H1 (cell line): ENCODE measurements around the gene SLC19A1. TPM values are rescaled to one million over a fixed set of nuclear protein-coding genes. Genes with fewer than 3 reads are reported as not detected.

Experiments
- CTCF ChIA-PET: fragments of 300-600 bp; sonication (Branson Sonifier 250); formaldehyde crosslinking; loops from one replicate; lab custom pipeline; 2021; ENCODE audit not compliant: partially characterized antibody; lab: Charles Lee
- POLR2A ChIA-PET: fragments of 300-600 bp; sonication (Branson Sonifier 250); formaldehyde crosslinking; loops from one replicate; lab custom pipeline; 2021; ENCODE audit warnings: inconsistent platforms; ENCODE audit not compliant: partially characterized antibody; lab: Charles Lee
- DNase-seq, 2 experiments: peaks; one replicate each; pipeline versions ENCODE4 v3.0.0 to v3.0.0-alpha.2; 2010 to 2022; ENCODE audit warnings: low spot score in 2 of 2, low read depth in 1 of 2, mixed read lengths in 1 of 2
- FAIRE-seq: peaks from 2 replicates; lab custom pipeline; 2011; peaks lifted over from hg19 to GRCh38; lab: Jason Lieb, UNC
- H2AFZ ChIP-seq: 2 replicates; pipeline ENCODE4 v1.8.1; 2012; ENCODE audit warnings: low read length, inconsistent platforms
- H2AK5ac ChIP-seq: 2 replicates; pipeline ENCODE4 v1.6.1; 2013; ENCODE audit warnings: low read depth, low read length
- H2BK120ac ChIP-seq: replicated peaks from 2 replicates; pipeline ENCODE3; 2013; ENCODE audit warnings: low read depth, low read length, inconsistent platforms
- H2BK12ac ChIP-seq: 2 replicates; pipeline ENCODE4 v1.6.1; 2013; ENCODE audit warnings: low read depth, low read length
- H2BK15ac ChIP-seq: 2 replicates; pipeline ENCODE4 v1.6.1; 2013; ENCODE audit warnings: low read length
- H2BK20ac ChIP-seq: 2 replicates; pipeline ENCODE4 v1.6.1; 2013; ENCODE audit warnings: low read length
- H2BK5ac ChIP-seq: 2 replicates; pipeline ENCODE4 v1.6.1; 2013; ENCODE audit warnings: low read depth, low read length
- H3K14ac ChIP-seq: 2 replicates; pipeline ENCODE4 v1.6.1; 2013; ENCODE audit warnings: inconsistent platforms; ENCODE audit not compliant: insufficient read length
- H3K18ac ChIP-seq: 2 replicates; pipeline ENCODE4 v1.6.1; 2013; ENCODE audit warnings: low read length; ENCODE audit errors: extremely low read depth
- H3K23ac ChIP-seq: 2 replicates; pipeline ENCODE4 v1.6.1; 2013; ENCODE audit warnings: inconsistent platforms; ENCODE audit not compliant: insufficient read length
- H3K23me2 ChIP-seq: 2 replicates; pipeline ENCODE4 v1.6.1; 2013; ENCODE audit warnings: low read depth, low read length
- H3K27ac ChIP-seq: 2 replicates; pipeline ENCODE4 v1.6.1; 2011; ENCODE audit warnings: low read depth, low read length, inconsistent platforms
- H3K27me3 ChIP-seq, 4 experiments: replicated peaks in 1 of 4; 1 replicate in 1 of 4; 2 replicates in 3 of 4; pipeline versions ENCODE4 v1.6.1 to v1.8.1; 2011 to 2013; ENCODE audit warnings: low read length in 3 of 4, mild to moderate bottlenecking in 3 of 4, inconsistent platforms in 2 of 4, mixed read lengths in 2 of 4, moderate library complexity in 1 of 4; ENCODE audit not compliant: control insufficient read depth in 3 of 4, insufficient read depth in 3 of 4; ENCODE audit errors: extremely low read depth in 1 of 4
- H3K36me3 ChIP-seq, 4 experiments: 2 replicates each; pipeline versions ENCODE4 v1.6.1 to v1.8.1; 2011 to 2013; ENCODE audit warnings: mild to moderate bottlenecking in 4 of 4, low read length in 3 of 4, moderate library complexity in 2 of 4, control low read depth in 1 of 4, inconsistent platforms in 1 of 4; ENCODE audit not compliant: insufficient read depth in 4 of 4, control insufficient read depth in 2 of 4
- H3K4ac ChIP-seq: replicated peaks from 2 replicates; pipeline ENCODE3; 2013; ENCODE audit warnings: low read length, low read depth, mixed read lengths, inconsistent platforms; ENCODE audit not compliant: insufficient read length
- H3K4me1 ChIP-seq, 4 experiments: replicated peaks in 1 of 4; 1 replicate in 1 of 4; 2 replicates in 3 of 4; pipeline versions ENCODE4 v1.6.1 to v1.8.1; 2011 to 2013; ENCODE audit warnings: low read length in 3 of 4, inconsistent platforms in 2 of 4, mixed read lengths in 1 of 4; ENCODE audit not compliant: insufficient read depth in 4 of 4, control insufficient read depth in 3 of 4
- H3K4me2 ChIP-seq, 2 experiments: 2 replicates each; pipeline versions ENCODE4 v1.6.1 to v1.8.1; 2011 to 2013; ENCODE audit warnings: low read depth in 2 of 2, low read length in 2 of 2, control low read depth in 1 of 2, inconsistent platforms in 1 of 2, mild to moderate bottlenecking in 1 of 2; ENCODE audit not compliant: insufficient read depth in 1 of 2
- H3K4me3 ChIP-seq, 4 experiments: fragments of 200-600, 300-600 bp in 1 of 4; sonication (generic), shearing (Covaris generic), sonication (Bioruptor Twin) in 1 of 4; 2 replicates each; pipeline versions ENCODE4 v1.5.1 to v1.8.1; 2011 to 2016; ENCODE audit warnings: low read length in 4 of 4, low read depth in 3 of 4, control low read depth in 2 of 4, inconsistent platforms in 2 of 4, mild to moderate bottlenecking in 2 of 4, mixed read lengths in 1 of 4, moderate library complexity in 1 of 4; ENCODE audit not compliant: insufficient read depth in 2 of 4; ENCODE audit errors: extremely low read depth in 1 of 4
- H3K56ac ChIP-seq: replicated peaks from 2 replicates; pipeline ENCODE3; 2013; ENCODE audit warnings: low read depth, mild to moderate bottlenecking, mixed read lengths, low read length, inconsistent platforms; ENCODE audit not compliant: insufficient read length
- H3K79me1 ChIP-seq: 2 replicates; pipeline ENCODE4 v1.6.1; 2013; ENCODE audit warnings: low read depth, low read length, control low read depth
- H3K79me2 ChIP-seq, 2 experiments: 2 replicates each; pipeline versions ENCODE4 v1.6.1 to v1.8.1; 2012 to 2013; ENCODE audit warnings: low read length in 2 of 2, mild to moderate bottlenecking in 2 of 2, inconsistent platforms in 1 of 2; ENCODE audit not compliant: insufficient read depth in 2 of 2, control insufficient read depth in 1 of 2
- H3K9ac ChIP-seq, 4 experiments: replicated peaks in 1 of 4; 1 replicate in 1 of 4; 2 replicates in 3 of 4; pipeline versions ENCODE4 v1.6.1 to v1.8.1; 2011 to 2013; ENCODE audit warnings: low read depth in 3 of 4, low read length in 3 of 4, control low read depth in 2 of 4, mild to moderate bottlenecking in 2 of 4, moderate library complexity in 2 of 4, inconsistent platforms in 1 of 4; ENCODE audit errors: extremely low read depth in 1 of 4
- H3K9me3 ChIP-seq, 2 experiments: 2 replicates each; pipeline versions ENCODE4 v1.6.1 to v1.8.1; 2012 to 2013; ENCODE audit warnings: mild to moderate bottlenecking in 2 of 2, moderate library complexity in 2 of 2, control low read depth in 1 of 2, inconsistent platforms in 1 of 2, low read depth in 1 of 2, low read length in 1 of 2, mixed read lengths in 1 of 2; ENCODE audit not compliant: insufficient read depth in 2 of 2
- H4K20me1 ChIP-seq, 2 experiments: replicated peaks in 1 of 2; 2 replicates each; pipeline versions ENCODE3 to v1.8.1; 2011 to 2013; ENCODE audit warnings: inconsistent platforms in 2 of 2, low read length in 2 of 2, mild to moderate bottlenecking in 1 of 2; ENCODE audit not compliant: insufficient read depth in 2 of 2, control insufficient read depth in 1 of 2
- H4K5ac ChIP-seq: 2 replicates; pipeline ENCODE4 v1.6.1; 2013; ENCODE audit warnings: low read length, low read depth, mixed read lengths, inconsistent platforms; ENCODE audit not compliant: insufficient read length
- H4K8ac ChIP-seq: 2 replicates; pipeline ENCODE4 v1.8.0; 2013; ENCODE audit warnings: mild to moderate bottlenecking, moderate library complexity, low read length, inconsistent platforms; ENCODE audit not compliant: insufficient read depth; ENCODE audit errors: extremely low read depth
- H4K91ac ChIP-seq: replicated peaks from 2 replicates; pipeline ENCODE3; 2013; ENCODE audit warnings: low read length, mixed read lengths, inconsistent platforms; ENCODE audit not compliant: insufficient read length
- CTBP2 ChIP-seq: IDR thresholded peaks from 2 replicates; pipeline ENCODE4 v1.7.0; 2011; ENCODE audit warnings: borderline replicate concordance, mild to moderate bottlenecking, moderate library complexity, mixed read lengths, low read length; ENCODE audit not compliant: insufficient read depth, insufficient read length
- MAFK ChIP-seq: IDR thresholded peaks from 2 replicates; pipeline ENCODE4 v1.6.1; 2012; ENCODE audit warnings: low read depth, mild to moderate bottlenecking, improper control_type of control experiment, low read length
- POLR2A ChIP-seq, 2 experiments: IDR thresholded peaks; 1 replicate in 1 of 2; 2 replicates in 1 of 2; pipeline ENCODE4 v1.6.1; 2011; ENCODE audit warnings: low read depth in 2 of 2, low read length in 2 of 2, mild to moderate bottlenecking in 2 of 2; ENCODE audit errors: control extremely low read depth in 1 of 2
- POLR2AphosphoS5 ChIP-seq: IDR thresholded peaks from 2 replicates; pipeline ENCODE4 v1.6.1; 2011; ENCODE audit warnings: low read depth, low read length
- SIX5 ChIP-seq: IDR thresholded peaks from 2 replicates; pipeline ENCODE4 v1.6.1; 2011; ENCODE audit warnings: mild to moderate bottlenecking, low read depth, low read length
- WGBS, 2 experiments: shearing (Covaris generic) in 1 of 2; methylation state at CpG; one replicate each; pipeline versions ENCODE4 v1.1.6 to v1.1.7; 2013 to 2015; ENCODE audit warnings: low lambda C conversion rate in 2 of 2, mixed read lengths in 2 of 2, inconsistent platforms in 1 of 2, low coverage in 1 of 2, missing lambda C conversion rate in 1 of 2; ENCODE audit not compliant: insufficient replicate concordance in 2 of 2, insufficient coverage in 1 of 2, insufficient read length in 1 of 2; ENCODE audit errors: extremely low coverage in 1 of 2, missing lambda C conversion rate in 1 of 2; 5-methylcytosine and 5-hydroxymethylcytosine counted together
- polyA plus RNA-seq, 7 experiments: library from polyadenylated mRNA; depleted of rRNA in 3 of 7; stranded (reverse) in 5 of 7; unstranded in 2 of 7; fragments of >200 nt in 5 of 7; fragments of 200-250 nt in 2 of 7; gene quantifications; 1 replicate in 5 of 7; 2 replicates in 1 of 7; 4 replicates in 1 of 7; pipeline versions ENCODE4 v1.2.1 to v1.2.3, GENCODE V29; 2011 to 2013; ENCODE audit warnings: missing spikeins in 2 of 7, mixed read lengths in 2 of 7
- total RNA-seq: library from RNA; stranded (reverse); fragmentation: NEBNext Ultra II Directional; extraction: Animal tissue kit (Norgen Biotek cat#: 25700); gene quantifications from 2 replicates; pipeline ENCODE4 v1.2.1, GENCODE V29; 2021

SLC19A1 gene
- total and polyA plus RNA-seq, 2 of the 8 experiments (the other 6 are each of a cell fraction or from before 2014, with no cell fraction given), result 31.6 to 43.8 TPM

DNA sequence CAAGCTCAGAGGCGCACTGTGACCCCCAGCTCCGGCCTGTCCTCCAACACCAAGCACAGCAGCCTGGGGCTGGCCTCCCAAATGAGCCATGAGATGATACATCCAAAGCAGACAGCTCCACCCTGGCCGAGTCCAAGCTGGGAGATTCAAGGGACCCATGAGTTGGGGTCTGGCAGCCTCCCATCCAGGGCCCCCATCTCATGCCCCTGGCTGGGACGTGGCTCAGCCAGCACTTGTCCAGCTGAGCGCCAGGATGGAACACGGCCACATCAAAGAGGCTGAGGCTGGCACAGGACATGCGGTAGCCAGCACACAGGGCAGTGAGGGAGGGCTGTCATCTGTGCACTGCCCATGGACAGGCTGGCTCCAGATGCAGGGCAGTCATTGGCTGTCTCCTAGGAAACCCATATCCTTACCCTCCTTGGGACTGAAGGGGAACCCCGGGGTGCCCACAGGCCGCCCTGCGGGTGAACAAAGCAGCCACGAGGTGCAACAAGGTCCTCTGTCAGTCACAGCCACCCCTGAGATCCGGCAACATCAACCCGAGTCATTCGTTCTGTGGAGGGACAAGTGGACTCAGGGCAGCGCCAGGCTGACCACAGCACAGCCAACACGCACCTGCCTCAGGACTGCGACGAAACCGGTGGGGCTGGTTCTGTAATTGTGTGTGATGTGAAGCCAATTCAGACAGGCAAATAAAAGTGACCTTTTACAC, 29.1 kb downstream of the SLC19A1 start:
- Histone ChIP-seq H2BK20ac (no peak overlapping the region), H3K4me1 (no peaks in the 10 kb centered on the region; a peak in 1 of 7 replicates), H4K8ac (no peak overlapping the region; the same call in none of the 2 replicates), H3K4me3 (no peak overlapping the region), H3K36me3 (peaks cover 0 to 42% (median 10%) of the 10 kb centered on the region in 4 experiments; a peak in 6 of 8 replicates), H2AFZ (no peak overlapping the region), H2BK5ac (no peak overlapping the region), H3K79me1 (no peaks in the 10 kb centered on the region), H4K91ac (no peak overlapping the region), H3K14ac (no peak overlapping the region), H3K79me2 (no peaks in the 10 kb centered on the region), H3K4ac (no peak overlapping the region), H3K23ac (no peak overlapping the region), H2BK15ac (no peak overlapping the region), H4K20me1 (peaks cover 8 to 27% of the 10 kb centered on the region in 2 experiments), H3K27ac (no peak overlapping the region), H2AK5ac (no peak overlapping the region), H4K5ac (no peak overlapping the region), H2BK12ac (no peak overlapping the region), H3K23me2 (peaks cover 3% of the 10 kb centered on the region; the same call in 1 of the 2 replicates), H3K18ac (no peak overlapping the region), H3K56ac (no peak overlapping the region), H3K27me3 (no peaks in the 10 kb centered on the region), H3K9me3 (peaks cover 0 to under 1% of the 10 kb centered on the region in 2 experiments; a peak in 1 of 4 replicates), H3K4me2 (no peak overlapping the region), H2BK120ac (no peak overlapping the region), H3K9ac (no peak overlapping the region)
- POLR2A ChIA-PET, result interaction anchor here (0.7 to 1.1 kb wide), 6 partner anchors 9 to 33 kb away, joined by 3 to 6 read pairs (median 3); no protein-coding TSS in a partner anchor
- WGBS, 2 experiments, result 93% methylated on average over 19 of the region's 19 CpGs; no CpG with 5 or more reads in 1 of the 2 experiments
- DNase-seq (no peak), FAIRE-seq (no peak)
- TF ChIP-seq POLR2A (IDR thresholded peaks at IDR 0.05; ENCODE audit: control extremely low read depth in 1 of 2, low read depth in 2 of 2, low read length in 2 of 2) (peak in 1 of 2 experiments; percentile 55; a peak in 1 of 3 replicates), MAFK (no peak), POLR2AphosphoS5 (peak; percentile 65; the same call in 1 of the 2 replicates), CTBP2 (no peak), SIX5 (no peak)
- CTCF ChIA-PET, result interaction anchor here (0.8 kb wide), 1 partner anchor 35 kb away, joined by 3 read pairs; no protein-coding TSS in a partner anchor
